ENCODE results near the gene TRIM27. TPM values are rescaled to one million over a fixed set of nuclear protein-coding genes. Genes with fewer than 3 reads are reported as not detected.
"Not testable (repeated sequence)": the region's sequence is repeated elsewhere in the genome, so short reads cannot be mapped to it uniquely, and the experiment has no call there.

Gene TRIM27
- total and polyA plus RNA-seq, 2 experiments from 2014 or later = 57.0 to 60.8 TPM

DNA sequence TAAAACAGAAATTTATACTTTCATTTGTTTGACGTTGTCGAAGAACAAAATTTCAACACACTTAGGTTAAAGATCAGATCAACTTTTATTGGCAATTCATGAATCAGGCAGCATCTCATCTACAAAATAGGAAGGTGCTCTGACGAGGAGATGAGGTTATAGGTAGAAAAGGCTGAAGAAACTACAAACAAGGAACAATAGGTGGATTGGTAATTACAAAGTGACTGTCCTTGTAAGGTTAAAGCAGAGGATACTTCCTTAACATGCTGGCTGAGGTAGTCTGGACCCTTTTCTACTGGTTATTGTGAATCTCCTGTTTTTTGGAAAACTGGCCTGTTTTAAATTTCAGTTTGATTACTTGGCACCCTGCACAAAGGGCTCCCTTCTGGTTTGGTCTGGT, 32.5 kb upstream of the TRIM27 start:
- H3K9me2 ChIP-seq (replicated peaks; ENCODE audit: insufficient read depth) = no peaks in the 10 kb centered on the region
- H3K27me3 ChIP-seq = no peaks in the 10 kb centered on the region
- no peaks in the 10 kb centered on the region for H4K20me1 ChIP-seq (ENCODE audit: insufficient read depth, poor library complexity, severe bottlenecking)
- no peak overlapping the region for H3K4me2 ChIP-seq
- H3K79me2 ChIP-seq = no peaks in the 10 kb centered on the region
- no peaks in the 10 kb centered on the region for H3K9me3 ChIP-seq (ENCODE audit: low read depth)
- WGBS (ENCODE audit: low lambda C conversion rate, missing lambda C conversion rate) = 85% methylated on average over 3 of the region's 3 CpGs
- no peak for DNase-seq (ENCODE audit: low spot score)
- H3K4me1 ChIP-seq (ENCODE audit: insufficient read depth) = no peaks in the 10 kb centered on the region
- no peak overlapping the region for H3K4me3 ChIP-seq
- no peaks in the 10 kb centered on the region for H3K36me3 ChIP-seq (replicated peaks; ENCODE audit: insufficient read depth, low read depth)
- H3K27ac ChIP-seq = no peak overlapping the region
- TF ChIP-seq, protein P1, sequence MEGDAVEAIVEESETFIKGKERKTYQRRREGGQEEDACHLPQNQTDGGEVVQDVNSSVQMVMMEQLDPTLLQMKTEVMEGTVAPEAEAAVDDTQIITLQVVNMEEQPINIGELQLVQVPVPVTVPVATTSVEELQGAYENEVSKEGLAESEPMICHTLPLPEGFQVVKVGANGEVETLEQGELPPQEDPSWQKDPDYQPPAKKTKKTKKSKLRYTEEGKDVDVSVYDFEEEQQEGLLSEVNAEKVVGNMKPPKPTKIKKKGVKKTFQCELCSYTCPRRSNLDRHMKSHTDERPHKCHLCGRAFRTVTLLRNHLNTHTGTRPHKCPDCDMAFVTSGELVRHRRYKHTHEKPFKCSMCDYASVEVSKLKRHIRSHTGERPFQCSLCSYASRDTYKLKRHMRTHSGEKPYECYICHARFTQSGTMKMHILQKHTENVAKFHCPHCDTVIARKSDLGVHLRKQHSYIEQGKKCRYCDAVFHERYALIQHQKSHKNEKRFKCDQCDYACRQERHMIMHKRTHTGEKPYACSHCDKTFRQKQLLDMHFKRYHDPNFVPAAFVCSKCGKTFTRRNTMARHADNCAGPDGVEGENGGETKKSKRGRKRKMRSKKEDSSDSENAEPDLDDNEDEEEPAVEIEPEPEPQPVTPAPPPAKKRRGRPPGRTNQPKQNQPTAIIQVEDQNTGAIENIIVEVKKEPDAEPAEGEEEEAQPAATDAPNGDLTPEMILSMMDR (IDR thresholded peaks at IDR 0.05; ENCODE audit: poor library complexity) = no peak
- TF ChIP-seq EZH2 (IDR thresholded peaks at IDR 0.05; ENCODE audit: borderline replicate concordance) (no peak), EZH2phosphoT487 (IDR thresholded peaks at IDR 0.05; ENCODE audit: low read depth, severe bottlenecking, unreplicated experiment) (no peak)
- no peak overlapping the region for H2AFZ ChIP-seq

DNA sequence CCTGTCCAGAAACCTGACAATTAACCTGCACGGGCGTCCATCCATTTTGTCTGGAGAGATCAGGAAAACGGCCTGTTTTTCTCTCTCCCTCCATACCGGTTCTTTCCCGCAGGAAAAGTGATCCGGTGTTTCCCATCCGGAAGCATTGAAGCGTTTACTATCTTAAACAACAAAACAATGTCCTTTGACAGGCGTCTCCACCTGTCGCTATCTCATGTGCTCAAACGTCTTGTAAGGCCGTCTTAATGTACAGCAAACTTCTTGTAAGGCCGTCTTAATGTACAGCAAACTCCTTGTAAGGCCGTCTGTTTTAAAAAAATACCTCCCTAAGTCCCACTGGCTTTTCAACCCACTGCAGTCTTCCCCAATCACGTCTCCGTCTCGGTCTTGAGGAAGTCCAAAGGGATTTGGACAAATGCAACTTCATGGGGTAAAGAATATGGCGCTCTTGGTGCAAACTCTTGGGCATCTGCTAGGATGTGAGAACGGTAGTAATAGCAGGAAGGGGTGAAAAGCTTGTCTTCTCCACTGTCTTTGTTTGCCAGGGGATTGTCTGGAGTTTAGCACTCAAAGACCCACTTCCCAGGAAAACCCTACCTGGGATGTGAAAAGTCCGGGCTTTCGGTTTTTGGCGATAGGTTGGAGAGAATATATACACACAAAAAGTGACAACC, 29.9 kb upstream of the TRIM27 start:
- Histone ChIP-seq H3K4me1 (ENCODE audit: insufficient read depth) (no peaks in the 10 kb centered on the region), H3K27me3 (no peaks in the 10 kb centered on the region), H4K20me1 (ENCODE audit: insufficient read depth, poor library complexity, severe bottlenecking) (no peaks in the 10 kb centered on the region), H3K79me2 (no peaks in the 10 kb centered on the region), H3K9me3 (ENCODE audit: low read depth) (no peaks in the 10 kb centered on the region), H3K4me2 (peak overlapping the region; percentile 85), H3K9me2 (replicated peaks; ENCODE audit: insufficient read depth) (no peaks in the 10 kb centered on the region), H3K27ac (peak overlapping the region; percentile 49), H3K4me3 (peak overlapping the region; percentile 71), H2AFZ (peak overlapping the region; percentile 96), H3K36me3 (replicated peaks; ENCODE audit: insufficient read depth, low read depth) (no peaks in the 10 kb centered on the region)
- DNase-seq (ENCODE audit: low spot score) = no peak
- TF ChIP-seq EZH2 (IDR thresholded peaks at IDR 0.05; ENCODE audit: borderline replicate concordance) (no peak), EZH2phosphoT487 (IDR thresholded peaks at IDR 0.05; ENCODE audit: low read depth, severe bottlenecking, unreplicated experiment) (no peak)
- TF ChIP-seq, protein P1 (IDR thresholded peaks at IDR 0.05; ENCODE audit: poor library complexity) = no peak
- 7% methylated on average over 22 of the region's 22 CpGs for WGBS (ENCODE audit: low lambda C conversion rate, missing lambda C conversion rate)

DNA sequence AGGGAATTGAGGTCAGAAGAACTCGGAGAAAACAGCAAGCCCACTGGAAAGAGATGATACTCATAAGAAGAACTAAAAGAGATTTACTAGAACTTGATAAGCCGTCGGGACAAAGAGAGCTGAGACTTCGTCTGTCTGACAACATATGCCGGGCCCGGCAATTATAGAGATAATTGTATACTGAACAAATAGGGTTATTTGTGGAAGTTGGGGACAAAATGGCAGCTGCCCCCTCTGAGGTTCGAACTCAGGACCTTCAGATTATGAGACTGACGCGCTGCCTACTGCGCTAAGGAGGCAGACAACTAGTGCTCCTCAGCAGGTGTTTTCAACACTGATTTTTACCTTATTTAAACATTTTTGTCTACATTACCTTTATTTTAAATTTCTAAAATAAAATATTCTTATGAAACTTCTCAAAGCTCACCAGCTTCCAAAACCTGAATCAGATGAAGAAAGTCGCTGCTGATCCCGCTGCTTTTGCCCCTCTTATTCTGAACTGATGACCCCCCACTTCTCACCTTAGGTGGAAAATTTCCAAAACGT, 29.3 kb upstream of the TRIM27 start:
- H3K9me2 ChIP-seq (replicated peaks; ENCODE audit: insufficient read depth) = no peaks in the 10 kb centered on the region
- no peaks in the 10 kb centered on the region for H4K20me1 ChIP-seq (ENCODE audit: insufficient read depth, poor library complexity, severe bottlenecking)
- H3K9me3 ChIP-seq (ENCODE audit: low read depth) = no peaks in the 10 kb centered on the region
- H3K36me3 ChIP-seq (replicated peaks; ENCODE audit: insufficient read depth, low read depth) = no peaks in the 10 kb centered on the region
- H3K4me1 ChIP-seq (ENCODE audit: insufficient read depth) = no peaks in the 10 kb centered on the region
- WGBS (ENCODE audit: low lambda C conversion rate, missing lambda C conversion rate) = 10% methylated on average over 13 of the region's 13 CpGs
- TF ChIP-seq, protein P1 (IDR thresholded peaks at IDR 0.05; ENCODE audit: poor library complexity) = no peak
- no peak for TF ChIP-seq EZH2 (IDR thresholded peaks at IDR 0.05; ENCODE audit: borderline replicate concordance)
- no peak for TF ChIP-seq EZH2phosphoT487 (IDR thresholded peaks at IDR 0.05; ENCODE audit: low read depth, severe bottlenecking, unreplicated experiment)
- H3K79me2 ChIP-seq = no peaks in the 10 kb centered on the region
- H3K4me3 ChIP-seq = peak overlapping the region; percentile 71
- peak; percentile 81 for DNase-seq (ENCODE audit: low spot score)
- peak overlapping the region; percentile 96 for H2AFZ ChIP-seq
- H3K27me3 ChIP-seq = no peaks in the 10 kb centered on the region
- H3K27ac ChIP-seq = peak overlapping the region; percentile 49
- H3K4me2 ChIP-seq = peak overlapping the region; percentile 85

DNA sequence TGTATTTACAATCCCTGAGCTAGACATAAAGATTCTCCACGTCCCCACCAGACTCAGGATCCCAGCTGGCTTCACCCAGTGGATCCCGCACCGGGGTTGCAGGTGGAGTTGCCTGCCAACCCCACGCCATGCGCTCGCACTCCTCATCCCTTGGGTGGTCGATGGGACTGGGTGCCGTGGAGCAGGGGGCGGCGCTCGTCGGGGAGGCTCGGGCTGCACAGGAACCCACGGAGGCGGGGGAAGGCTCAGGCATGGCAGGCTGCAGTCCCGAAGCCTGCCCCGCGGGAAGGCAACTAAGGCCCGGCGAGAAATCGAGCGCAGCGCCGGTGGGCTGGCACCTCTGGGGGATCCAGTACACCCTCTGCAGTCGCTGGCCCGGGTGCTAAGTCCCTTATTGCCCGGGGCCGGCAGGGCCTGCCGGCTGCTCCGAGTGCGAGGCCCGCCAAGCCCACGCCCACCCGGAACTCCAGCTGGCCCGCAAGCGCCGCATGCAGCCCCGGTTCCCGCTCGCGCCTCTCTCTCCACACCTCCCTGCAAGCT, 25.9 kb upstream of the TRIM27 start:
- not testable (repeated sequence) for H2AFZ ChIP-seq; H3K36me3 ChIP-seq (replicated peaks; ENCODE audit: insufficient read depth, low read depth); H4K20me1 ChIP-seq (ENCODE audit: insufficient read depth, poor library complexity, severe bottlenecking); DNase-seq (ENCODE audit: low spot score); H3K4me2 ChIP-seq; H3K4me1 ChIP-seq (ENCODE audit: insufficient read depth); H3K27me3 ChIP-seq; H3K9me3 ChIP-seq (ENCODE audit: low read depth); H3K4me3 ChIP-seq; H3K27ac ChIP-seq; H3K9me2 ChIP-seq (replicated peaks; ENCODE audit: insufficient read depth); H3K79me2 ChIP-seq
- over 99% methylated on average over 35 of the region's 41 CpGs for WGBS (ENCODE audit: low lambda C conversion rate, missing lambda C conversion rate)

Data from hepatocyte (in vitro differentiated cells).